GM21723 (cell line): ENCODE measurements around the gene CAPN11.
A peak's percentile ranks its signal among the peaks of the same experiment; 100 is the strongest.
"Not testable (repeated sequence)": the region's sequence is repeated elsewhere in the genome, so short reads cannot be mapped to it uniquely, and the experiment has no call there.

Experiments used
- ATAC-seq: cut with Tn5 transposase; IDR thresholded peaks from one replicate; pipeline ENCODE4 v1.9.1; 2021; ENCODE audit warnings: mild to moderate bottlenecking, moderate library complexity; ENCODE audit not compliant: unreplicated experiment

The CAPN11 gene

DNA sequence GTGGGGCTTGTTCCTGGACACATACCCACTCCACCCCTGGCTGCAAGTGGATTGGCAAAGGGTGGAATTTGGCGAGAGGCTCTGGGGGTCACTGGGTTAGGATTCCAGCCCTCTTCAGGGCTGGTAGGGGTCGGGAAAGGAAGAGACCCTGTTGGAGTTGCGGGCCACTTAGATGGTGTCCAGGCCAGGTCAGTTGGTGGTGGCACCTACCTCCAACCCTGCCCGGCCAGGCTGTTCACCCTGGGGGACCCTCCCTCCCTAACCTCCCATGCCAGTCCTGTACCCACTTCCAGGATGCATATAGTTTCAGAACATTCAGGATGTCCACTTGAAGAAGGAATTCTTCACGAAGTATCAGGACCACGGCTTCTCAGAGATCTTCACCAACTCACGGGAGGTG lies 21.0 kb downstream of the CAPN11 start:
- no peak for ATAC-seq

DNA sequence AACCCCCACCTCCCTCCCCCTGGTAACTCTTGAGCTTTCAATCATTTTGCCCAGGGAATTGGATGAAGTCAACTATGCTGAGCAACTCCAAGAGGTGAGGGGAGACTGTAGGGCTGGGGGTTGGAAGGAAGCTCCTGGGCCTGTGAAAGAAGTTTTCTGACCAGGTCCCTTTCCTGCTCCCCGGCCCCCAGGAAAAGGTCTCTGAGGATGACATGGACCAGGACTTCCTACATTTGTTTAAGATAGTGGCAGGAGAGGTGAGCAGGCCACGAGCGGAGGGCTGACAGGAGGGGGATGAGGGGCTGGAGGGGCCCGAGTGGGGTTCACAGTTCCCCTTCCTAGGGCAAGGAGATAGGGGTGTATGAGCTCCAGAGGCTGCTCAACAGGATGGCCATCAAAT lies 21.8 kb downstream of the CAPN11 start:
- ATAC-seq = no peak

DNA sequence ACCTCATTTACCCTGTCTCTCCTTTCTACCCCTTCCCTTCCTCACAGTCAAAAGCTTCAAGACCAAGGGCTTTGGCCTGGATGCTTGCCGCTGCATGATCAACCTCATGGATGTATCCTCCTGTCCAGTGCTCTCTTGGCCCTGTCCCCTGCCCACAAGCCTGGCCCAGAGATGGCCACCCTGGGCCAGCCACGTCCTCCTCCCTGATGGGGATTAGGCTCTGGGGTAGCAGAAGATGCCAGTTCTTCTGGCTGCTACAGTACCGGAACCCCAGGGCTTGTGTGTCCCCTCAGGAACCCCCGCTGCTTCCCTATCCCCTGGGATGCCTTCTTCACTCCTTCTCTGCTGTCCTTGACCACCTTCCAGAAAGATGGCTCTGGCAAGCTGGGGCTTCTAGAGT lies 22.3 kb downstream of the CAPN11 start:
- no peak for ATAC-seq

DNA sequence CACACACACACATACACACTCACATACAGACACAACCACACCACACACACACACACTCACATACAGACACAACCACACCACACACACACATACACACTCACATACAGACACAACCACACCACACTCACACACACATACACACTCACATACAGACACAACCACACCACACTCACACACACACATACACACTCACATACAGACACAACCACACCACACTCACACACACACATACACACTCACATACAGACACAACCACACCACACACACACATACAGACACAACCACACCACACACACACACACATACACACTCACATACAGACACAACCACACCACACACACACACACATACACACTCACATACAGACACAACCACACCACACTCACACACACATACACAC lies 23.2 kb downstream of the CAPN11 start:
- not testable (repeated sequence) for ATAC-seq

DNA sequence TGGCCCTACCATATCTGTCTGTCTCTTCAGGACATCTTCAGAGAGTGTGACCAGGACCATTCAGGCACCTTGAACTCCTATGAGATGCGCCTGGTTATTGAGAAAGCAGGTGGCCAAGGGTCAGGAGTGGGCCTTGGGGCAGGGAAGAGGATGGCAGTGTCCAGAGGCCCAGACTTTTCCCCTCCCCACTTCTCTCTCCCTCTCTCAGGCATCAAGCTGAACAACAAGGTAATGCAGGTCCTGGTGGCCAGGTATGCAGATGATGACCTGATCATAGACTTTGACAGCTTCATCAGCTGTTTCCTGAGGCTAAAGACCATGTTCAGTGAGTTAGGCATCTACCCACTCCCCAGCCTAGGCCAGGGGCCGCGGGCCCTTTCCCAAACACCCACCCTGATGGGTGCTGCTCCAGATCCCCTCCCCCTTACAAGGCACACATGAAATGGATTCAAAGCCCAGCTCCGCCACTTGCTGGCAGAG lies 24.3 kb downstream of the CAPN11 start:
- no peak for ATAC-seq

DNA sequence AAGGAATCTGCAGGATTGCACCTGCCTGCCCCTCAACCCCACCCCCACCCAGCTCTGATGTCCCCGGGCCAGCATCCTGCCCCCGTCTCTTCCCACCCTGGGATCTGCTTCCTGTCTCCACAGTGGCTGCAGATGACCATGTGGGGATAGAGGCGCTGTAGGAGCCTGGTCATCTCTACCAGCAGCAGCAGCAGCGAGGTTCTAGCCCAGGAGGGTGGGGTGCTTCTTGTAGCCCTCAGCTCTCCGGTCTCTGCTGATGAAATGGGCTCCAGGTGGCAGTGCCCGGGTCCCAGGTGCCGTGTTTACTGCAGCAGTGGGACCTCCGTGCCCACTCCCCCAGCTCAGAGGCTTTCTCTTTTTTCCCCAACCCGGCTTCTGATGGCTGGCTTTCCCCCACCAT lies 25.2 kb downstream of the CAPN11 start:
- ATAC-seq = no peak

DNA sequence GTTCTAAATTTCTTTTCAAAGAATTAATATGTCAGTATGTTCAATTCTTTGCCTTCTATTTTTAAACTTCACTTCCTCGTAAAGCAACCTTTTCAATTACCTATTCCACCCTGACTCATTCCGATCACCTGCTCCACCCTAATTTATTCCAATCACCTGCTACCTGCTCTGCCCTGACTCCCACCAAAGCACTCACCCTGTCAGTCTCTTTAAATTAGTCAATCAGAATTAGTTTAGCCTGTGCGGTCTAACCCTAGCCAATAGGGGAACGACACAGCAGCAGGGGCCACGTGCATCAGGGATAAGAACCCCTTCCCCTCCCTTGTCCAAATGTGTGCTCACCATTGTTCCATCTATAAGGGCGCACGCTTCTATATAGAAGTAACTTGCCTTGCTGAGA lies 26.7 kb downstream of the CAPN11 start:
- ATAC-seq = not testable (repeated sequence)

DNA sequence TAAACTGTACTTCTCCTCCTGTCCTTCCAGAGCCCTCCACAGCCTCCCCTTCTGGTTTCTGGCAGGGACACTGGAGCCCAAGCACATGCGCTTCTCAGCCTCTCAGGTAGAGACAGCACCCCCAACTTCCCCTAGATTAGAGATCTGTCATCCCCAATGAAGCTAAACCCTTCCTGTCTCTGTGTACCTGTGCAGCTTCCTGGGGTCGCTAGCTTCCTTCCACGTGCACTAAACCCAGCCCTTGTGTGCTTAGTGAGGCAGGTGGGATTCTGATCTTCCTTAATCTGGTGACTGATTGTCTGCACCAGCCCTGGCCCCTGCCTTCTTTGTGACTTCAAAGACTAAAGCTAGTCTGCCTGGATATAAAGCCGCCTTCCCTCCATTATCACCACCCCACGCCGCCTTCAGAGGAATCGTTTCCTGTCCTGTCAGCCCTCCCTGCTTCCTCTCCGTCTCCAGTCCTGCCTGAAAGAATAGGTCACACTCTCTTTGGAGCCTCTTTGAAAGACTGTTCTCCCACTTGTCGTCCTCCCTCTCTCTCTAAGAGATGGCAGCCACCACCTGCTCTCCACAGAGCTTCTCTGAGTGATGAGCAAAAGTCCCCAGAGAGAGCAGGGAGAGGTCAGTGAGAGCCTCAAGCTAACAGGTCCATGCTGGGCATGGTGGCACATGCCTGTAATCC lies 27.5 kb downstream of the CAPN11 start:
- ATAC-seq = no peak

DNA sequence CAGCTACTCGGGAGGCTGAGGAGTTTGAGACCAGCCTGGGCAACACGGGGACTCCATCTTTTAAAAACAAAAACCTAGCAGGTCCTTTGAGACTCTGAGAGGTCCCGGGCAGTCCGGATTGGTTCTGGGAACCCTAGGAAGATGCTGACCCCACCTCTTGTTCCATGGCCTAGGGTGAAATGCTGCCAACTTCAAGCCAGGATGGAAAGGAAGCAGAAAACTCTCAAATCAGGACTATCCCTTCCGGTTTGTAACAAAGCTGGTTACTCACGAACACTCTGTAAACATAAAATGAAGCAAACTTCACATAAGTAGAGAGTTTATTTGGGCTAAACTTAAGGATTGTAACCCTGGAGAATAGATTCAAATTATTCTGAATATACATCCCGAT lies 28.0 kb downstream of the CAPN11 start:
- no peak for ATAC-seq

DNA sequence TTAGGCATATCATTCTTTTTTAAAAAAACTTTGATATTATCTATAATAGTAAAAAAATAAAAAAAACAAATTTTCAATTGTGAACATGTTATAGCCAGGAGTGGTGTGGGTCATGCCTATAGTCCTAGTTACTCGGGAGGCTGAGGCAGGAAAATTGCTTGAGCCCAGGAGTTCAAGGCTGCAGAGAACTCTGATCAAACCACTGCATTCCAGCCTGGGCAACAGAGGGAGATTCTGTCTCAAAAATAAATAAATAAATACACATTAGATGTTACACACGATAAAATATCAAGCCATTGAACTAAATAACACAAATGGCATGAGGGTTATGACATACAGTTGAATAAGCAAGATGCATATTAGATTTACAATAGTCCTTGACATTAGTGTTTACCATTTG lies 30.2 kb downstream of the CAPN11 start:
- no peak for ATAC-seq

DNA sequence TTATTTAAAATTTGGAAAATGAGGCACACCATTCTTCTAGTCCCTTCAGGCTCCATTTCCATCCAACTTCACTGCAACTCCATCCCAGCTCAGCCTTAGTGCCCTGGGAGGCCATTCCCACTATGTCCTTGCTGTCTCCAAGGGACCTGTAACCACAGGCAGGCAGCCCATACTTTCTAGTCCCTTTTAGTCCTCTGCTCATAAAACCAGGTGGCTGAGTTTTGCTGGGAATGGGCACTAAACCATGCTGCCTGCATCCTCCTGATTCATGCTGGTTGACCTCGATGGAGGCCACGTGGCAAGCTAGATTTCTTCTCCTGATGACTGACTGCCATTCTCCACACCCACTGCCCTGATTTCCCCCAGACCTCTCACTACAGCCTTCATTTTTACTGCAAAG lies 30.6 kb downstream of the CAPN11 start:
- ATAC-seq = no peak

DNA sequence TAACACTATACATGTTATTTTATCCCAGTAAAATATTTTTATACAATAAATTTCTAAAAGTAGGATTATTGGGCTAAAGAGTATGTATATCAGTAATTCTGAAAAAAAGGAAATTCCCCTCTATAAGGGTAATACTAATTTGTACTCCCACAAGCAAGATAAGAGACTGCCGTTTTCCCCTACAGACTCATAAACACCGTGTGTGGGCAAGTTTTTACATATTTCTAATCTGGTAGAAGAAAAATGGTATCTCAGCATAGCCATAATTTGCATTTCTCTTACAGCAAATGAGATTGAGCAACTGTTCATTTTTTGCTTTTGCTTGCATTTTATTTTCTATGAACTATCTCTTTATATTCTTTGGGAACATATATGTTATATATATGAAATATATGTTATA lies 32.1 kb downstream of the CAPN11 start:
- ATAC-seq = peak; percentile 81

DNA sequence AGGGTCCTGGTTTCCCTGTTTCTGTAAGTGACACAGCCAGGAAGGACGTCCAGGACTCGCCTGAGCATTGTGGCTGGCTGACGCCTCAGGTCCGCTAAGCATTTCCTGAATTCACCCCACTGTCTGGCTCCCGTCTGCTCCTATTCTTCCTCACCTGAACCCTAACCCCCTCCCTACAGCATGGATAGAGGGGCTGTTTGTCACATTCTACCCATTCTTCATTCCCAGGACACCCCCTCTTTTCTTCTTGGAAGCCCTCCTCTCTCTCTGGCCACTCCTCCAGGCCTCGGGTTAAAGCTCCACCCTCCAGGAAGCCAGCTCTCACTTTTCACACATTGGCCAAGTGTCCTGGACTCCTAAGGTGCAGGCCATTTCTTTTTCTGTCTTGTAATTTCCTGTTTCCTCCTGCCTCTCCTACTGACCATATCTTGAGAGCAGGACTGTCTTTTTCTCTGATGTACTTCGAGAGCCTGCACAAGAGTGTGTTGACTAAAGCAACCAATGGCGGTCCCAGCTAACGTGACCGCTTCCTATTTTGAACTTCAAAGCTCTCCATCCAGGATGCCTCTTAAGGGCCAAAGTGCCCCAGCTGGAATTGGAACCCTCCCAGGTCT lies 33.9 kb downstream of the CAPN11 start:
- ATAC-seq = no peak

DNA sequence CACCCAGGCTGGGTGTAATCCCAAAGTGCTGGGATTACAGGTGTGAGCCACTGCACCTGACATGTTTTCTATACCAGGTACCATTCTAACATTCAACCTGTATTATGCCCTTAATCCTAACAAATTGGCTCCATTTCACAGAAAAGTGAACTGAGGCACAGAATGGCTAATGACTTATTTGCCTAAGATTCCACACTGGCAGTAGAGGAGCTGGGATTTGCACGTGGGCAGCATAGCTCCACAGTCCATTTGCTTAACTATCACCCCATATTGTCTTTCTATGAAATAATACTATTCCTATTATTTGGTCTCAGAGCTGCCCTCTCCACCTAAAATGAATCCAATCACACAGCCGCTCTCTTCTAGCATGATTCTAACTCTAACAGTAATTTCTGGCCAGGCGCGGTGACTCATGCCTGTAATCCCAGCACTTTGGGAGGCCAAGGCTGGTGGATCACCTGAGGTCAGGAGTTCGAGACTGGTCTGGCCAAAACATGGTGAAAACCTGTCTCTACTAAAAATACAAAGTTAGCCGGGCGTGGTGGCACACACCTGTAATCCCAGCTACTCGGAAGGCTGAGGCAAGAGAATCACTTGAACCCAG lies 34.8 kb downstream of the CAPN11 start:
- no peak for ATAC-seq

DNA sequence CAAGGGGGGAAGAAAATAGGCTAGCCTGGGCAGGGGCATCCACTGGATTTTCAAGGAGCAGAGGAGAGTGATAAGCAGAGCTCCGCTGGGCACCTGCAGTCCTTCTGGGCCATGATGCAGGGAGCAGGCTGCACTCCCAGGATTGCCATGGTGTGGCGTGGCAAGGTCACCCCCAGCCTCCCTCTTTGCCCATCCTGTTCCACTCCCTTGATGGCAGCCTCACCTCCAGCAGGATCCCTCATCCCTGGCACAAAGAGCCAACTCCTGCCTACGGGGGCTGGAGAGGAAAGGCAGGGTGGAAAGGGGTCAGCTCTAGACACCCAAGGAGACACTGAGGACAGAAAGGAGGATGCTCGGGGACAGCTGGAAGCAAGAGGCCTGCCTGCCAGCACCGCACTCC lies 35.7 kb downstream of the CAPN11 start:
- ATAC-seq = no peak

DNA sequence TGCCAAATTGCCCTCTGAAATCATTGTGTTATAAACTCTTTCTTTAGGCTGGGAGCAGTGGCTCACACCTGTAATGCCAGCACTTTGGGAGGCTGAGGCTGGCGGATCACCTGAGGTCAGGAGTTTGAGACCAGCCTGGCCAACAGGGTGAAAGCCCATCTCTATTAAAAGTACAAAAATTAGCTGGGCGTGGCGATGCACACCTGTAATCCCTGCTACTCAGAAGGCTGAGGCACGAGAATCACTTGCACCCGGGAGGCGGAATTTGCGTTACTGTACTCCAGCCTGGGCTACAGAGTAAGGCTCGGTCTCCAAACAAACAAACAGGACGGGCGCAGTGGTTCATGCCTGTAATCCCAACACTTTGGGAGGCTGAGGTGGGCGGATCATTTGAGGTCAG lies 37.7 kb downstream of the CAPN11 start:
- not testable (repeated sequence) for ATAC-seq

DNA sequence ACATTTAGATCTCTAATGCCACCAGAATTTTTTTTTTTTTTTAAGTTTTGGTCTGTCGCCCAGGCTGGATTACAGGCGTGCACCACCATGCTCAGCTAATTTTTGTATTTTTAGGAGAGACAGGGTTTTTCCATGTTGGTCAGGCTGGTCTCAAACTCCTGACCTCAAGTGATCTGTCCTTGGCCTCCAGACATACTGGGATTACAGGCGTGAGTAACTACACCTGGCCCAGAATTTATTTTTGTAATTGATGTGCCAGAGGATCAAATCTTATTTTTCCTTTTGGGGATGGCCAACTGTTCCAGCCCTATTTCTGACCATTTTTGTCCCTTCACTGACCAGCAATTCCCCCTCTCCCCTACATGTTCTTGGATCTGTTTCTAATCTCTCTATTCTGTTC lies 40.1 kb downstream of the CAPN11 start:
- ATAC-seq = no peak

DNA sequence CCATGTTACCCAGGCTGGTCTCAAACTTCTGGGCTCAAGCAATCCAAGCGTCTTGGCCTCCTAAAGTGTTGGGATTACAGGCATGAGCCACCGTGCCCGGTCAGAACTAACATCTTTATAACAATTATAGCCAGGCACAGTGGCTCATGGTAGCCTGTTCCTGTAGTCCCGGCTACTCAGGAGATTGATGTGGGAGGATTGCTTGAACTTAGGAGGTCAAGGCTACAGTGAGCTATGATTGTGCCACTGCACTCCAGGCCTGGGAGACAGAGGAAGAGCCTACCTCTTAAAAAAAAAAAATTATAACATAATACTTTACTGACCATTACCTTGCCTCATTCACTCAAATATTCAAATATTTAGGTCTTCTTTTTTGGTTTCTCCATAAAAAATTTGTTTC lies 41.3 kb downstream of the CAPN11 start:
- no peak for ATAC-seq

DNA sequence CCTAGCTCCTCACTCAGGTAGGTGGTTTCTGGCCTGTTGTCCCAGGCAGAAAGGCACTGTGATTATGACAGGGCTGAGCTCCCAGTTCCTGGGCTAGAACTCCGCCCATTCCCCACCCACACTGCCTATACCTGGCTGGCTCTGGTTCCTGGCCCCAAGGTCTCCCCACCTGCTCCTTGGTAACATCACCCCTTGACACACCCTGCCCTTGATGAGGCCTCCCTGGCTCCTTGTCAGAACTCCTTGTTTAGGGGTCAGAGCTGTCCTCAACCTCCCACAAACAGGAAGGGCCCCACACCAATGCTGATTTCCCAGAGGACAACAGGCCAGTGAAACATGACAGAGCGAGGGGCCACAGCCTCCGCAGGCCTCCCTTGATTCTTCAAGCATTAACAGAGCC lies 42.6 kb downstream of the CAPN11 start:
- no peak for ATAC-seq

DNA sequence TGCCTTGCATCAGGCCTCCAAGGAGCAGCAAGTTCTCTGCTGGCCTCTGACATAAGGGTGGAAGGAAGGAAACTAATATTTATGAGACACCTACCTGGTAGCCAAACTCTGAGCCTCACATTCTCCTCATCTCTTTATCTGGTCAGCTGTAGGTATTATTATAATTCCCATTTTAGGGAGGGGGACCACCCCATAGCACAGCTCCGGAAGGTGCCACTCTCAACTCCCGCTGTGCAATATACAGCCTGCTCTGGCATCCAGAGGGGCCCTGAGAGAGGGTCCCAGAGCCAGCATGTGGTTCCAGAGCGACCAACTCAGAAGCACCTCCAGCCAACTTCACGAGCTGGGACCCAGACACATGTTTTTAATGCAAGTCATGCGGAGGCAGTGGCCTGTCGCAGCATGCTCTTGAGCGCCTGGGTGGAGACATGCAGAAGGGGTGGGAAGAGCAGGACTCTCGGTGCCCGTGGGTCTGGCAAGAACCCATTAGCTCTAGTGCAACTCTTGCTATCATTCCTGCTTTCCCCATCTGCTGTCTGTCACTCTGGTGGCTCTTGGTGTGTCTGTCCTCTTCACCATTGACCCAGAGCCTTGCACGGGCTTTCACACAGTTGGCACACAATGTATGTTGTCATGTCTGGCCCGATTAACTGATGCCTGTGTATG lies 43.2 kb downstream of the CAPN11 start:
- no peak for ATAC-seq

DNA sequence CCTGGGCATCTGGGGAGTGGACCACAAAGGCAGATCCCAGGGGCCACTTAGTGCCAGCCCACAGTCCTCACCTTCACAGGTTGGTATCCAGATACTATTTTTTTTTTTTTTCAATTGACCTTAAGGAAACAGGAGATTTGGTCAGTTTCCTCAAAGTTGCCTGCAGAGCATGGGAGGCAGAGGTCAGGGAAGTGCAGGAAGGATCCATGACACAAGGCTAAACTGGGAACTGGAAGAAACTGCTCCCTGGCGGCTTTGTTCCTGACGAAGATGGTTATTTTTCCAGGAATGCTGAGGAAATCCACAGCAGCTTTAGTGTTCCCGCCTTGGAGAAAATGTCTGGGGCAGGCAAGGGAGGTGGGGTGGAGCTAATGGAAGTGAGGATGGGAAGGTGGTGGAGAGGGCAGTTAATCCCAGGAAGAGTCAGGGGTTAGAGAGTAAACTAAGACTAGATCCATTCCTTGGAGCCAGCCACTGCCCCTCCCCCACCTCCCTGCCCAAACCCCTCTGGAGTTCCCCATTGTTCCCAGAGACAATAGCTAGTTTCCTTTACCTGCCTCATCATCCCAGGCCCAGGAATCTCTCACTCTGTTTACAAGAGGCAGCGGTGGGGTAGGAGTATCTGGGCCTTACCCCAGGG lies 43.8 kb downstream of the CAPN11 start:
- no peak for ATAC-seq
